SHP77 treated with DMSO at 0.1 percent for 48 hours (cell line): ENCODE results near the gene CEP350.

Experiments
- DNase-seq: peaks from one replicate; lab custom pipeline; 2025; lab: John Stamatoyannopoulos, UW

CEP350 gene

GRCh38 chr1:180065408-180065807 lies 110.8 kb downstream of the CEP350 start:
- DNase-seq: no peak

GRCh38 chr1:180066150-180066549 lies 111.5 kb downstream of the CEP350 start:
- DNase-seq: no peak

- no peak for DNase-seq
Observed at GRCh38 chr1:180070286-180070685, 115.7 kb downstream of the CEP350 start.

GRCh38 chr1:180071759-180072158 lies 117.1 kb downstream of the CEP350 start:
- DNase-seq: no peak

- DNase-seq: no peak
Observed at GRCh38 chr1:180080439-180080838, 125.8 kb downstream of the CEP350 start.

- no peak for DNase-seq
Observed at GRCh38 chr1:180081474-180081873, 126.9 kb downstream of the CEP350 start.

GRCh38 chr1:180083164-180083563 lies 128.6 kb downstream of the CEP350 start:
- DNase-seq: no peak

GRCh38 chr1:180084867-180085266 lies 130.3 kb downstream of the CEP350 start:
- no peak for DNase-seq

- DNase-seq: no peak
Observed at GRCh38 chr1:180085331-180085730, 130.7 kb downstream of the CEP350 start.

GRCh38 chr1:180092931-180093650 lies 138.5 kb downstream of the CEP350 start:
- no peak for DNase-seq

- peak; percentile 9 for DNase-seq
Observed at GRCh38 chr1:180094705-180095295, 140.2 kb downstream of the CEP350 start.

GRCh38 chr1:180096584-180097325 lies 142.1 kb downstream of the CEP350 start:
- DNase-seq: no peak

- DNase-seq: no peak
Observed at GRCh38 chr1:180097326-180097605, 142.7 kb downstream of the CEP350 start.

- no peak for DNase-seq
Observed at GRCh38 chr1:180101411-180101810, 146.8 kb downstream of the CEP350 start.

GRCh38 chr1:180103819-180104218 lies 149.2 kb downstream of the CEP350 start:
- no peak for DNase-seq

GRCh38 chr1:180112091-180112490 lies 157.5 kb downstream of the CEP350 start:
- DNase-seq: no peak

- no peak for DNase-seq
Observed at GRCh38 chr1:180112984-180113647, 158.5 kb downstream of the CEP350 start.

GRCh38 chr1:180114396-180114945 lies 159.9 kb downstream of the CEP350 start:
- no peak for DNase-seq

- no peak for DNase-seq
Observed at GRCh38 chr1:180116964-180117763, 162.6 kb downstream of the CEP350 start.

GRCh38 chr1:180117764-180118116 lies 163.1 kb downstream of the CEP350 start:
- DNase-seq: no peak

- DNase-seq: no peak
Observed at GRCh38 chr1:180119837-180120236, 165.2 kb downstream of the CEP350 start.

- no peak for DNase-seq
Observed at GRCh38 chr1:180123463-180123936, 168.9 kb downstream of the CEP350 start.
